ENCODE data around the gene ITGA2.
"Not testable (repeated sequence)": the region's sequence is repeated elsewhere in the genome, so short reads cannot be mapped to it uniquely, and the experiment has no call there.

ITGA2 gene

GRCh38 chr5:53109443-53110127 is 120.4 kb downstream of the ITGA2 start, which contains the start of gene MOCS2:
MOCS2 (minus strand) TSS chr5:53109757; CDS start chr5:53107174, 2,583 bp downstream.
- DNase-seq: peak; percentile 42

- DNase-seq: no peak
Measured at GRCh38 chr5:53110156-53110555, 121.0 kb downstream of the ITGA2 start.

GRCh38 chr5:53111139-53111538 is 122.0 kb downstream of the ITGA2 start:
- DNase-seq: no peak

- DNase-seq: not testable (repeated sequence)
Measured at GRCh38 chr5:53112307-53112706, 123.2 kb downstream of the ITGA2 start.

GRCh38 chr5:53112909-53113308 is 123.8 kb downstream of the ITGA2 start:
- DNase-seq: no peak

GRCh38 chr5:53113947-53114346 is 124.8 kb downstream of the ITGA2 start:
- no peak for DNase-seq

GRCh38 chr5:53114988-53115387 is 125.8 kb downstream of the ITGA2 start:
- no peak for DNase-seq

- no peak for DNase-seq
Measured at GRCh38 chr5:53116597-53116996, 127.4 kb downstream of the ITGA2 start.

- no peak for DNase-seq
Measured at GRCh38 chr5:53118879-53119278, 129.7 kb downstream of the ITGA2 start.

GRCh38 chr5:53120165-53120564 is 131.0 kb downstream of the ITGA2 start:
- no peak for DNase-seq

GRCh38 chr5:53123702-53124101 is 134.6 kb downstream of the ITGA2 start:
- no peak for DNase-seq

- DNase-seq: no peak
Measured at GRCh38 chr5:53126521-53126920, 137.4 kb downstream of the ITGA2 start.

- no peak for DNase-seq
Measured at GRCh38 chr5:53127107-53127506, 138.0 kb downstream of the ITGA2 start.

- DNase-seq: no peak
Measured at GRCh38 chr5:53128481-53128880, 139.3 kb downstream of the ITGA2 start.

- no peak for DNase-seq
Measured at GRCh38 chr5:53130266-53130665, 141.1 kb downstream of the ITGA2 start.

- no peak for DNase-seq
Measured at GRCh38 chr5:53133020-53133419, 143.9 kb downstream of the ITGA2 start.
